Peyer's patch (tissue), 4 donors: ENCODE measurements around the gene SORBS1.

Experiments used
- POLR2A ChIP-seq, 2 donors: fragments of 450-650 bp; IDR thresholded peaks; one replicate each; pipeline ENCODE4 v1.5.1; 2017; ENCODE audit warnings: antibody characterized with exemption in 2 of 2, mild to moderate bottlenecking in 2 of 2, moderate library complexity in 2 of 2
- TF ChIP-seq, protein P1 (sequence below), 6 experiments: fragments of 450-650 bp in 4 of 6; fragments of 200-600 bp in 2 of 6; sonication (generic) in 1 of 6; IDR thresholded peaks; one replicate each; pipeline ENCODE4 v1.5.1; 2017 to 2019; ENCODE audit warnings: antibody characterized with exemption in 6 of 6, mild to moderate bottlenecking in 3 of 6, moderate library complexity in 1 of 6

DNA sequence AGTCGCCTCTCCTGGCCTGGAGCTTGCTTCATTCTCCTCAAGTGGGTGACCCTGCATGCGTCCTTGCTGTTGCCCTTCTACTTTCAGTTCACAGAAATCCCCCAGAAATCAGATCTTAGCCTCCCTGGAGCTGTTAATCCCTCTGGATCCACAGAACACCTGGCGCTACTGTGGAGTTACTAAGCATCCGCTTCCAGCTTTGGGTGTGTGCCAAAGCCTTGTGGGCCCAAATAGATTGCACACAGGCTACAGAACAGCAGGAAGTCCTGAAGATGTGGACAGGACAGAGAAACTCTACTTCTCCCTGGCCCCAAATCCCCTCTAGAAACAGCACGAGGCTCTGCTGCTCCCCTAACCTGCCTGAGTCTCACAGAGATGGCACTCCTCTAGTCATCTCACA lies 233.8 kb downstream of the SORBS1 start:
- TF ChIP-seq, protein P1, sequence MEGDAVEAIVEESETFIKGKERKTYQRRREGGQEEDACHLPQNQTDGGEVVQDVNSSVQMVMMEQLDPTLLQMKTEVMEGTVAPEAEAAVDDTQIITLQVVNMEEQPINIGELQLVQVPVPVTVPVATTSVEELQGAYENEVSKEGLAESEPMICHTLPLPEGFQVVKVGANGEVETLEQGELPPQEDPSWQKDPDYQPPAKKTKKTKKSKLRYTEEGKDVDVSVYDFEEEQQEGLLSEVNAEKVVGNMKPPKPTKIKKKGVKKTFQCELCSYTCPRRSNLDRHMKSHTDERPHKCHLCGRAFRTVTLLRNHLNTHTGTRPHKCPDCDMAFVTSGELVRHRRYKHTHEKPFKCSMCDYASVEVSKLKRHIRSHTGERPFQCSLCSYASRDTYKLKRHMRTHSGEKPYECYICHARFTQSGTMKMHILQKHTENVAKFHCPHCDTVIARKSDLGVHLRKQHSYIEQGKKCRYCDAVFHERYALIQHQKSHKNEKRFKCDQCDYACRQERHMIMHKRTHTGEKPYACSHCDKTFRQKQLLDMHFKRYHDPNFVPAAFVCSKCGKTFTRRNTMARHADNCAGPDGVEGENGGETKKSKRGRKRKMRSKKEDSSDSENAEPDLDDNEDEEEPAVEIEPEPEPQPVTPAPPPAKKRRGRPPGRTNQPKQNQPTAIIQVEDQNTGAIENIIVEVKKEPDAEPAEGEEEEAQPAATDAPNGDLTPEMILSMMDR (IDR thresholded peaks at IDR 0.05) = peak in 1 of 6 experiments; percentile 24
- no peak for TF ChIP-seq POLR2A (IDR thresholded peaks at IDR 0.05)
